ENCODE measurements around the gene PRSS50.

DNA sequence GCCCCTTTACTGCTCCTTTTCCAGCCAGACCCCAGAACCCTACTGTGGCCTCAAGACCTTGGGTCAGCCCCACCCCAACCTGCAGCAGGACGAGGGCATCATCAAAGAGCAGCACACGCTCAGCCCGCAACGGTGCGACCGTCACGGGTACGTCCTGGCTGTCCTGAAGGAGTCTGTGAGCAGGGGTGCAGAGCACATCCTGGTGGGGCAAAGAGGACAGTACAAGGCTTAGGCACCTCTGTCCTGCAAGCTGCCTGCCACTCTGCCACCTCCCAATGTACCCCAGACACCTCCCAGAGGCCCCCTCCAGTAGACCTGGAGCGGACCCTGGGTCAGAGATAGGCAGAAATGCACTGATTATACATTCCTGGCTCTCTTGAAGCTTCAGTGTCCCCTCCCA, 32.2 kb downstream of the PRSS50 start:
- TF ChIP-seq, protein P1, sequence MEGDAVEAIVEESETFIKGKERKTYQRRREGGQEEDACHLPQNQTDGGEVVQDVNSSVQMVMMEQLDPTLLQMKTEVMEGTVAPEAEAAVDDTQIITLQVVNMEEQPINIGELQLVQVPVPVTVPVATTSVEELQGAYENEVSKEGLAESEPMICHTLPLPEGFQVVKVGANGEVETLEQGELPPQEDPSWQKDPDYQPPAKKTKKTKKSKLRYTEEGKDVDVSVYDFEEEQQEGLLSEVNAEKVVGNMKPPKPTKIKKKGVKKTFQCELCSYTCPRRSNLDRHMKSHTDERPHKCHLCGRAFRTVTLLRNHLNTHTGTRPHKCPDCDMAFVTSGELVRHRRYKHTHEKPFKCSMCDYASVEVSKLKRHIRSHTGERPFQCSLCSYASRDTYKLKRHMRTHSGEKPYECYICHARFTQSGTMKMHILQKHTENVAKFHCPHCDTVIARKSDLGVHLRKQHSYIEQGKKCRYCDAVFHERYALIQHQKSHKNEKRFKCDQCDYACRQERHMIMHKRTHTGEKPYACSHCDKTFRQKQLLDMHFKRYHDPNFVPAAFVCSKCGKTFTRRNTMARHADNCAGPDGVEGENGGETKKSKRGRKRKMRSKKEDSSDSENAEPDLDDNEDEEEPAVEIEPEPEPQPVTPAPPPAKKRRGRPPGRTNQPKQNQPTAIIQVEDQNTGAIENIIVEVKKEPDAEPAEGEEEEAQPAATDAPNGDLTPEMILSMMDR (IDR thresholded peaks at IDR 0.05): no peak
- TF ChIP-seq ZFX (IDR thresholded peaks at IDR 0.05; ENCODE audit: borderline replicate concordance): no peak

Measured in 22Rv1 (cell line).